Effector CD4-positive, alpha-beta T cell (primary cell): ENCODE measurements around the gene LSP1.

ENCODE experiments used
- DNase-seq: peaks from one replicate; pipeline ENCODE4 v3.0.0-alpha.2; 2020

Gene LSP1

GRCh38 chr11:1838077-1838425 lies 14.8 kb upstream of the LSP1 start:
- no peak for DNase-seq

GRCh38 chr11:1838426-1839144 lies 14.3 kb upstream of the LSP1 start, which contains the start of gene TNNI2:
Gene TNNI2 (plus strand): TSS chr11:1838981. CDS start chr11:1839697, 716 bp downstream.
- DNase-seq: no peak

DNA sequence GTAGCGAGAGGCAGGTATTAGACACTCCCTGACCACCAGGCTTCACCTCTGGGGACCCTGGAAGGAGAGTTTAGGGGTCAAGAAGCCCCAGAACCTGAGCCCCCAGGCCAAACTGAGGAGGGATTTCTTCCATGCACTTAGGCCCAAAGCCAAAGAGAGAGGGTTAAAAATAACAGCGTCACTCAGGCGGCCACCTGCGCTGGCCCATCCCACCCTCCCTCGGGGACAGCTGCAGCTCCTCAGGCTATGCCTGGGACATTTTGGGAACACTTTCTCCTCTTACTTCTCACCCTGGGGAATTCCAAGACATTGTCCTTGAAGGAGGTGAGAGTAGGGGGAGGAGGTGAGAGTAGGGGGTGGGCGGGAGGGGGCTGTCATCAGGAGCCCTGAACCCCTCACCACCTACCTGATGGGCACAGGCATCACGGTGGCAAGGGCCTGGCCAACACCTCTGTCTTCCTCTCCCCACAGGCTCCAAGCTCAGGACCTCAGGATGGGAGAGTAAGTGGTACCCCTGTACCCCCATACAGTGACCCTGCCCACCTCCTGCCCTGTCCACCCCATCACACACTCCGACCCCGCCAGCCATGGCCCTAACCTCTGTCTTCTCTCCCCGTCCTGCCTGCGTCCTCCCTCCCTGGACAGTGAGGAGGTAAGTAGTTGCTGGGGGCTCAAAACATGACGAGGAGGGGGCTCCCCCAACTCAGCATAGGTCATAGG lies 13.5 kb upstream of the LSP1 start:
- DNase-seq: no peak

DNA sequence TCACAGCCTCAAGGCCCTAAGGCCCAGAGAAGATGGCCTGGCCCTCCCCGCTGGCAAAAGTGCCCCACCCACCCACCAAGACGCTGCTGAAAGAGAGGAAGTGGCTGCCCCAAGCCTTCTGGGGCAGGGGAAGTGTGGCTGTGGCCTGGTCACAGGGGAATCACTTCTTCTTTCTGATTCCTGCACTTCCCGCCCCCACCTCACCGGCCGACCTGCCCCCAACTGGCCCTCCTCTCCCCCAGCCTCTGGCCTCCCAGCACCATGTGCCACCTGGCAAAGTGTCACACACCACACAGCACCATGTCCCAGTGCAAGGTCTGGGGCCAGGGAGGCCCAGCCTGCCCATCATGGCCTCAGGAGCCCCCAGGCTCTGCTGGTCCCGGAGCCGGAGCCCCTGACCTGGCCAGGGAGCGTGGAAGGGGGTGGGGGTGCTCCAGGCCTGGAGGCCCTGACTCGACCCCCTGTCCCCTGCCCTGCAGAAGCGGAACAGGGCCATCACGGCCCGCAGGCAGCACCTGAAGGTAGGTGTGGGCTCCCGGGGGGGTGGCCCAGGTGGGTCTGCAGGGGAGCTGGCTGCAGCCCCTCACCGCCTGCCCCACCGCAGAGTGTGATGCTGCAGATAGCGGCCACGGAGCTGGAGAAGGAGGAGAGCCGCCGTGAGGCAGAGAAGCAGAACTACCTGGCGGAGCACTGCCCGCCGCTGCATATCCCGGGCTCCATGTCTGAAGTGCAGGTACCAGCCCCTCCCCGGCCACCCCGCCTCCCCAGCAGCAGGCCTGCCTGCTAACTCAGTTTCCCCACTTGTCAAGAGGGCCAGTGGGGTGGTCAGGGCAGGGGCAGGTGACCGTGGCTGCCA lies 12.7 kb upstream of the LSP1 start:
- DNase-seq: no peak

GRCh38 chr11:1840780-1841480 lies 12.0 kb upstream of the LSP1 start:
- DNase-seq: no peak

DNA sequence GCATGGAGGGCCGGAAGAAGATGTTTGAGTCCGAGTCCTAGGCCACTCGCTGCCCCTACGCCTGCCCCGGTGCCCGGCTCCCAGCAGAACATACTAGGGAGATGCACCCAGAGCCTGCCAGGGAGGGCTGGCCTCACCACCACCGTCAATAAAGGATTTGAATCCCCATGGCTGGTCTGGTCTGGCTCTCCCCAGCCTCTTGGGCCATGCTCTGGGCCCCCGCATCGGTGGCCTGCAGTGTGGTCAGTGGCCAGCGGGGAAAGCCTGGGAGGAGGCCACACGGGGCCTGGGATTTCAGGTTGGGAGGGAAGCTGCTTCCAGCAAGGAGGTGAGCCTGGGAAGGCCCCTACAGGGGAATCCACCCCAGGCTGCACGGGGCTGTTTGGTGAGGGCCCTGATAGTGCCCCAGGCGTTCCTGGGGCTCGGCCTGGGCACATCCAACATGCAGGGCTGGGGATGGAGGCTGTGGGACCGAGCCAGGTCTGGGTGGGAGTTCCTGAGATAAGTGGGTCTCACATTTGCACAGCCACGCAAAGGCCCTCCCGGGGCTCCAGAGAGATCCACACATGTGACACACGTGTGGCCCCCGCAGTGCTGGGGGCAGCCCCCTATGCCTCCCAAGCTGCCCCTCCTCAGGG lies 11.3 kb upstream of the LSP1 start:
- no peak for DNase-seq

GRCh38 chr11:1842149-1843097 lies 10.5 kb upstream of the LSP1 start:
- DNase-seq: no peak

- DNase-seq: no peak
Observed at GRCh38 chr11:1843098-1843473, 9.8 kb upstream of the LSP1 start.

- DNase-seq: no peak
Observed at GRCh38 chr11:1843796-1844195, 9.1 kb upstream of the LSP1 start.

- DNase-seq: no peak
Observed at GRCh38 chr11:1844221-1845094, 8.4 kb upstream of the LSP1 start.

DNA sequence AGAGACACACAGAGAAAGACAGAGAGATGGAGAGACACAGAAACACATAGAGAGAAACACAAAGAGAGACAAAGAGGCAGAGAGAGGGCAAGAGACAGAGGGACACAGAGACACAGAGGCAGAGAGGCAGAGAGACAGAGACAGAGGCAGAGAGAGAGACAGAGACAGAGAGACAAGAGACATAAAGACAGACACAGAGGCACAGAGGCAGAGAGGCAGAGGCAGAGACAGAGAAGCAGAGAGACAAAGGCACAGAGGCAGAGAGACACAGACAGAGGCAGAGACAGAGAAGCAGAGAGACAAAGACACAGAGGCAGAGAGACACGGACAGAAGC lies 7.8 kb upstream of the LSP1 start:
- DNase-seq: no peak

DNA sequence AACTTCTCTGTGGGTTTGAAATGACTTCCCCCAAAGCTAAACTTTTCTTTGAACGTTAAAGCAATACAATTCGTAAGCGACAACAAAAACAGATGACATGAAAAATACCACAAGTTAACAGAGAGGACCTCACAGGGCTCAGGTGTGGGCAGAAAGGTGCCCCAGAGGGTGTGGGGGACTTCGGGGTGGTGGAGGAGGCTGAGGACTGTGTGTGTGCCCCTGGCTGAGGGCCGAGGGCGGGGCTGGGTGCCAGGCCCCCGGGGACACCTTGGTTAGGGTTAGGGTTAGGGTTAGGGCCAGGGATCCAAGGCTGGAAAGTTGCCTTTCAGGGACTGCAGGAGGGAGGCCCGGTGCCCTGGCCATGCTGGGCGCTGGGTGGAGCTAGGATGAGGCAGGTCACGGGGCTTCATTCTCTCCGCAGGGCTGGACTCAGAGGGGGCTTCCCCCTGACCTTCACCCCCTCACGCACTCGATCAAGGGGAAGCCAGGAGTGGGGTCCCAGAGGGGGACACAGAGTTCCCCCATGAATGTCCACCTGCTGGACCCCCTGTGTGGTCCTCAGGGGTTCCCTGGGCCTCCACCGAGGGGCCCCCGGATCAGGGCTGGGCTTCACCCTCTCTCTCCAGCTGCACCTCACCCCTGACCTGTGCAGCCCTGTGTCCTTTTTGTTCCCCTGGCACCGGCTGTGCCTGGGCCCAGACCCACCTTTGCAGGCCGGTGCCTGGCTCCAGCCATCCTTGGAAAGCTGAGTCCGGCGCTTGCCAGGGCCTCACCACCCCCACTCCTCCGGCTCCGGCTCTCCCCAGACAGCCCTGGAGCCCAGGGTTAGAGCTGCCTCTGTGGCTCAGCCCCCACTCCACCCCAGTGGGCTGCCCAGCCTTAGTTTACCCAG lies 7.1 kb upstream of the LSP1 start:
- DNase-seq: no peak

- no peak for DNase-seq
Observed at GRCh38 chr11:1846453-1846932, 6.4 kb upstream of the LSP1 start.

- no peak for DNase-seq
Observed at GRCh38 chr11:1847006-1847735, 5.7 kb upstream of the LSP1 start.

DNA sequence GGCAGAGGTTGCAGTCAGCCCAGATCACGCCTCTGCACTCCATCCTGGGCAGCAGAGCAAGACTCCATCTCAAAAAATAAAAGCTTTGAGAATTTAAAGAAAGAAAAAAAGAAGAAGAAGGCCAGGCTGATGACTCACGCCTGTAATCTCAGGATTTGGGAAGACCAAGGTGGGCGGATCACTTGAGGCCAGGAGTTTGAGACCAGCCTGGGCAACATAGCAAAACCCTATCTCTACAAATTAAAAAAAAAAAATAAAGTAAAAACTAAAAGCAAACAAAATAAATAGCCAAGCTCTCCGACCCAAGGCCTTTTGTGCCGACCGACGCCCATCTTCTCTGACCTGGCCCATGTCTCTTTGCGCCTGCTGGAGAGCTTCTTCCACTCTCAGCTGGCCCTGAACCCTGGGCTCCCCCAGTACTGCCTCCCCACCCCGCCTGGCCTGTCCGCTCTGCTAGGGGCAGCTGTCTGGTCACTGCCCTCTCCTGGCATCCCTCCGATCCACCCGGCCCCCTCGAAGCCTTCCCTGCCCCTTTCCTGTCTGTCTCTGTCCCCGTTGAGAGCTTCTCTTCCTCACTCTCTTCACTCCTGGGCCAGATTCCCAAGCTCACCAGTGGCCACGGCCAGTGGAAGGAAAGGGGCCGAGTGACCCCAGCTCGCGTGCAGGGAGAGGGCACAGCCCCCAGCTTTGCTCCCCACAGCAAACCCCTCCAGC lies 4.8 kb upstream of the LSP1 start:
- DNase-seq: no peak

DNA sequence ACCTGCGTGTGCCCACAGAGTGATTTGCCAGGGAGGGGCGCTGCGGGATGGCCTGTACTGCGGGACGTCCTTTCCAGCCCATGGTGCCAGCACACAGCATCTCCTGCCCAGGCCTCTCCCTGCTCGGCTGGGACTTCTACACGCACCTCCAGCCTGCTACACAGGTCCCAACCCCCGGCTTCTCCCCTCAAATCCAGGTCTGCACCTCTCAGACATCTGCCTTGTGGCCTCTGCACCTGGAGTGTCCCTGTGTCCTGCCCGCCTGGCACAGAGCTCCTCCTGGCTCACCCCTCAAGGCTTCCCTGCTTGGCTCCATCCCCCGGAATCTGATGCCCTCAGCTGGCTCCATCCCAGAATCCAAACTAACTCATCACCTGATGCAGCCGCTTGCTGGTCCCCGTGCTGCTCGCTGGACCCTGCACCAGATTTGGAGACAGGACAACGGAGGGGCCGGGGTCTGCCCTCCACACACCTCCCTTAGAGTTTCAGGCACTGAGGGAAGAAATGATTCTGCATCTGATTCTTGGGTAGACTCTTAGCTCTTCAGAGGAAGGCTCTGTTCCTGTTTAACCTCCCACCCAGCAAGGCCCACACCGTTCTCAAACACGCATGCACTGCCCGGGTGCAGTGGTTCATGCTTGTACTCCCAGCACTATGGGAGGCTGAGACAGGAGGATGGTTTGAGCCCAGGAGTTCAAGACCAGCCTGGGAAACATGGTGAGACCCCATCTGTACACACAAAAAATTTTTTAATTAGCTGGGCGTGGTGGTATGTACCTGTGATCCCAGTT lies 4.0 kb upstream of the LSP1 start:
- no peak for DNase-seq
